NCI-H345 (cell line): ENCODE data around the gene CEP104.

Experiments
- DNase-seq: peaks from one replicate; lab custom pipeline; 2025; lab: John Stamatoyannopoulos, UW

The CEP104 gene

GRCh38 chr1:3796215-3797061 lies 60.6 kb downstream of the CEP104 start, which contains the start of gene LRRC47:
TSS of gene LRRC47 (minus strand) at chr1:3796498. CDS start at chr1:3796476, 22 bp downstream.
- DNase-seq: peak; percentile 93

- DNase-seq: no peak
These were observed 61.4 kb downstream of the CEP104 start for GRCh38 chr1:3795453-3796214.

- no peak for DNase-seq
These were observed 66.1 kb downstream of the CEP104 start for GRCh38 chr1:3790952-3791351.

- DNase-seq: no peak
These were observed 66.5 kb downstream of the CEP104 start for GRCh38 chr1:3790500-3790923.

- DNase-seq: no peak
These were observed 67.3 kb downstream of the CEP104 start for GRCh38 chr1:3789421-3790300.

- DNase-seq: no peak
These were observed 68.1 kb downstream of the CEP104 start for GRCh38 chr1:3788756-3789420.

- no peak for DNase-seq
These were observed 69.0 kb downstream of the CEP104 start for GRCh38 chr1:3787745-3788605.

GRCh38 chr1:3787349-3787715 lies 69.7 kb downstream of the CEP104 start:
- no peak for DNase-seq

- no peak for DNase-seq
These were observed 70.3 kb downstream of the CEP104 start for GRCh38 chr1:3786468-3787348.

- DNase-seq: no peak
These were observed 71.4 kb downstream of the CEP104 start for GRCh38 chr1:3785456-3786157.

GRCh38 chr1:3785045-3785444 lies 72.0 kb downstream of the CEP104 start:
- no peak for DNase-seq

GRCh38 chr1:3783651-3784474 lies 73.1 kb downstream of the CEP104 start:
- DNase-seq: no peak

GRCh38 chr1:3780901-3781300 lies 76.1 kb downstream of the CEP104 start:
- no peak for DNase-seq

- DNase-seq: no peak
These were observed 77.0 kb downstream of the CEP104 start for GRCh38 chr1:3779912-3780416.

GRCh38 chr1:3779265-3779911 lies 77.6 kb downstream of the CEP104 start:
- no peak for DNase-seq

- DNase-seq: no peak
These were observed 78.3 kb downstream of the CEP104 start for GRCh38 chr1:3778590-3779264.
